ENCODE measurements around the gene FJX1.

DNA sequence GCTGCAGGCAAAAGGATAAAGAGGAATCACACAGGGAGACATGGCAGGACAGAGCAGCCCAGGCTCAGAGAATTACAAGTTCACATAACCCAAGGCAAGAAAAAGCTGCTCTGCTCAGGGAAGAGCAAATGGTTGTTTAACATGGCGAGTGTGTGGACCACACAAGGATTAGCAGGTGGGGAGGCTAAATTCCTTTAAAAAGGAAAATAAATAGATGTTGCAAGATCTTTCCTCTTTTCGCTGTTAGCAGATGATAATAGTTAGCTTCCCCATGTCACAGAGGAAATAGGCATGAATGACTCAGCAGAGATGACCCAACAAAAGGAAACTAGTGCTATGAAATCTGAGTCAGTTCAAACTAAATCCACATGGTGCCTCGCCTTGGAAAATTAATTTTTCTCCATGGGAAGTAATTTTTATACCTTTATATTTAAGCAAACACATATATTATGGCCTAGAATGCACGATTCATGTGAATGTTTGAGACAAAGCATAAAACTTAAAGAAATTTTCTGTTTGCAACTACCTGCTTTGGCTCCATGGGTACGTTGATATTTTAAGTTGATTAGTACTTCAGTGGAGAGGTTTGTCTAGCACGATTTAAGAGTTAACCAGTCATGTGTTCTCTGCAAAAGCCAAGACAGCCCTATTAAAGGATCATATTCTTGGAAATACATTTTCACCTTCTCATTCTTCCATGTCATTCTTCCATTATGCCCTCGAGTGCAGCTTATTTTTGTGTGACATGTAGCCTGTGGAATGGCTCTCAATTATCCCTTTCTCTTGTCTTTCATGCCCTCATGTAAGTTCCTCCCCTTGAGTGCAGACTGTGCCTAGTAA, 38.5 kb upstream of the FJX1 start:
- no peak for TF ChIP-seq CREB1 (IDR thresholded peaks at IDR 0.05; ENCODE audit: low read depth)
- no peak for TF ChIP-seq EGR1 (IDR thresholded peaks at IDR 0.05)
- TF ChIP-seq, protein P1, sequence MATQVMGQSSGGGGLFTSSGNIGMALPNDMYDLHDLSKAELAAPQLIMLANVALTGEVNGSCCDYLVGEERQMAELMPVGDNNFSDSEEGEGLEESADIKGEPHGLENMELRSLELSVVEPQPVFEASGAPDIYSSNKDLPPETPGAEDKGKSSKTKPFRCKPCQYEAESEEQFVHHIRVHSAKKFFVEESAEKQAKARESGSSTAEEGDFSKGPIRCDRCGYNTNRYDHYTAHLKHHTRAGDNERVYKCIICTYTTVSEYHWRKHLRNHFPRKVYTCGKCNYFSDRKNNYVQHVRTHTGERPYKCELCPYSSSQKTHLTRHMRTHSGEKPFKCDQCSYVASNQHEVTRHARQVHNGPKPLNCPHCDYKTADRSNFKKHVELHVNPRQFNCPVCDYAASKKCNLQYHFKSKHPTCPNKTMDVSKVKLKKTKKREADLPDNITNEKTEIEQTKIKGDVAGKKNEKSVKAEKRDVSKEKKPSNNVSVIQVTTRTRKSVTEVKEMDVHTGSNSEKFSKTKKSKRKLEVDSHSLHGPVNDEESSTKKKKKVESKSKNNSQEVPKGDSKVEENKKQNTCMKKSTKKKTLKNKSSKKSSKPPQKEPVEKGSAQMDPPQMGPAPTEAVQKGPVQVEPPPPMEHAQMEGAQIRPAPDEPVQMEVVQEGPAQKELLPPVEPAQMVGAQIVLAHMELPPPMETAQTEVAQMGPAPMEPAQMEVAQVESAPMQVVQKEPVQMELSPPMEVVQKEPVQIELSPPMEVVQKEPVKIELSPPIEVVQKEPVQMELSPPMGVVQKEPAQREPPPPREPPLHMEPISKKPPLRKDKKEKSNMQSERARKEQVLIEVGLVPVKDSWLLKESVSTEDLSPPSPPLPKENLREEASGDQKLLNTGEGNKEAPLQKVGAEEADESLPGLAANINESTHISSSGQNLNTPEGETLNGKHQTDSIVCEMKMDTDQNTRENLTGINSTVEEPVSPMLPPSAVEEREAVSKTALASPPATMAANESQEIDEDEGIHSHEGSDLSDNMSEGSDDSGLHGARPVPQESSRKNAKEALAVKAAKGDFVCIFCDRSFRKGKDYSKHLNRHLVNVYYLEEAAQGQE (IDR thresholded peaks at IDR 0.05; ENCODE audit: low read depth): no peak
- TF ChIP-seq NFIC (IDR thresholded peaks at IDR 0.05): no peak
- no peak for TF ChIP-seq FOXM1 (IDR thresholded peaks at IDR 0.05; ENCODE audit: borderline replicate concordance, low read depth)
- TF ChIP-seq, protein P2, sequence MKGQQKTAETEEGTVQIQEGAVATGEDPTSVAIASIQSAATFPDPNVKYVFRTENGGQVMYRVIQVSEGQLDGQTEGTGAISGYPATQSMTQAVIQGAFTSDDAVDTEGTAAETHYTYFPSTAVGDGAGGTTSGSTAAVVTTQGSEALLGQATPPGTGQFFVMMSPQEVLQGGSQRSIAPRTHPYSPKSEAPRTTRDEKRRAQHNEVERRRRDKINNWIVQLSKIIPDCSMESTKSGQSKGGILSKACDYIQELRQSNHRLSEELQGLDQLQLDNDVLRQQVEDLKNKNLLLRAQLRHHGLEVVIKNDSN (IDR thresholded peaks at IDR 0.05): no peak
- no peak for TF ChIP-seq RAD21 (IDR thresholded peaks at IDR 0.05; ENCODE audit: low read depth)
- TF ChIP-seq CEBPB (IDR thresholded peaks at IDR 0.05): no peak
- TF ChIP-seq YY1 (IDR thresholded peaks at IDR 0.05; ENCODE audit: low read depth): no peak
- no peak for TF ChIP-seq EP300 (IDR thresholded peaks at IDR 0.05; ENCODE audit: borderline replicate concordance)
- no peak for TF ChIP-seq TAF1 (IDR thresholded peaks at IDR 0.05; ENCODE audit: low read depth)
- TF ChIP-seq, protein P3, sequence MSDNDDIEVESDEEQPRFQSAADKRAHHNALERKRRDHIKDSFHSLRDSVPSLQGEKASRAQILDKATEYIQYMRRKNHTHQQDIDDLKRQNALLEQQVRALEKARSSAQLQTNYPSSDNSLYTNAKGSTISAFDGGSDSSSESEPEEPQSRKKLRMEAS (IDR thresholded peaks at IDR 0.05): no peak
